NCI-H748 (cell line): ENCODE results near the gene TSHZ2.
"Not testable (repeated sequence)": the region's sequence is repeated elsewhere in the genome, so short reads cannot be mapped to it uniquely, and the experiment has no call there.

Source experiments
- DNase-seq: peaks from one replicate; lab custom pipeline; 2025; ENCODE audit not compliant: unreplicated experiment; lab: John Stamatoyannopoulos, UW

TSHZ2 gene

GRCh38 chr20:53488775-53489272, 516.7 kb downstream of the TSHZ2 start:
- no peak for DNase-seq

- no peak for DNase-seq
Measured at GRCh38 chr20:53489528-53489927, 517.4 kb downstream of the TSHZ2 start.

GRCh38 chr20:53490620-53491019, 518.5 kb downstream of the TSHZ2 start:
- DNase-seq: no peak

DNA sequence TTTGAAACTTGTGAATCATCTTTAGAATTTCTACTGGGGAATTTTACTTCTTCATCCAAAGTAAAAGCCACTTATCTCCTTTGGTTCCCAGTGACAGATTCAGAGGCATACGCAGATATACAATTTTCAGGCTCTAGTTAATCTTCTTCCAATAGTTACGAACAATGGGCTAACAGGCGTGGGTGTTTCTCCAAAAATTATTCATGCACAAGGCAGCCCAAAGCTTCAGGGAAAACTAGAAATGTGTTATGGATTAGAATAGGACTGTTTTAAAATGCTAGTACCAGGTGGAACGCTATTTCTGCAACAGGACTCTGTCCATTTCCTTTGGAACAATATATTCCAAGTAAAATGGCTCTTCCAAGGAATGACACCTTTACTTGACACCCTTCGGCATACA, 519.3 kb downstream of the TSHZ2 start:
- no peak for DNase-seq

GRCh38 chr20:53492212-53492611, 520.1 kb downstream of the TSHZ2 start:
- no peak for DNase-seq

- DNase-seq: no peak
Measured at GRCh38 chr20:53493311-53493857, 521.2 kb downstream of the TSHZ2 start.

DNA sequence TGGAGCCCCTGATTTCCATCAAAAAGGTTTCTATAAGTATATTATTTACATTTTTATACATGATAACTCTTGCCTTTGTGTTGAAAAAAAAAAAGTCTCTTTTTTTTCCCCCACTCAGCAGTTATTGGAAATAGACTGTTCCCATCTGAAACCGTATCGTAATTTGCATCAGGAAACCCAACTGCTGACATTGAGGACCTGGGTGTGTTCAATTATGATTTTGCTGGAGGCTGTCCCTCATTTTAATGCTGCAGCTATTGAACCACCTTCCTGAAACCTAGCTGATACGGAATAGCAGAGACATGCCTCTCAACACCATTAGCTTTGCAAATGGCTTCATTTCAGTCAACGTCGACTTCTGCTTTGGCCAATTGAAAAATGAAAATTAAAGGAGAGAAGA, 522.6 kb downstream of the TSHZ2 start:
- DNase-seq: no peak

DNA sequence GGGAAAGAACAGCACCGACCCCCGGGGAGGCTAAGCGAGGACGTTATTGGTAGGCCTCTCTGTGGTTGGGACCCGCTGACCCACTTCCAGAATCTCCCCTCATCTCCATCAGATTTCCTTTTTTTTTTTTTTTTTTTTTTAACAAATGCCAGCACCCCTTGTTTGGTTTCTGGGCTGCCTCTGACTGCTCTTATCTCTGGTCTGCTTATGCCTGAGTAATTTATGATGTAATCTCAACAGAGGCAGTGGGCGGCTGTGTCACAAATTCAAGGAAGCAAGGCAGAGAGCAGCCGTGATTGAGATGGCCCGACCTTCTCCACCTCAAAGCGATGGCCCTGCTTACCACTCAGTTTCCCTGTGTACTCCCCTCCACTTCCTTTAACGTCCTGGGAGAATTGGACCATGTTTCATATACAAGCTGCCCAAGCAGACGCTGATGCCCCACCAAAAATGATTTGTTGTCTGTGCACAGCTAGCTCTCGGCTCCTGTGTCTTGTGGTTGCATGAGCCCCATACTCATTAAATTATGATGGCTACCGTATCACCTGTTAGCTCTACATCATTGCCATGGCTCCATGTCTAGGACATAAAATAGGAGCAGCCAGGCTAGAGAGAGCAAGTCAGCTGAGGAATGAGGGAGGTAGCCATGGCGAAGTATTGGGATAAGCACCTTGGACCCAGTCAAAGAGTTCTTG, 523.4 kb downstream of the TSHZ2 start:
- no peak for DNase-seq

DNA sequence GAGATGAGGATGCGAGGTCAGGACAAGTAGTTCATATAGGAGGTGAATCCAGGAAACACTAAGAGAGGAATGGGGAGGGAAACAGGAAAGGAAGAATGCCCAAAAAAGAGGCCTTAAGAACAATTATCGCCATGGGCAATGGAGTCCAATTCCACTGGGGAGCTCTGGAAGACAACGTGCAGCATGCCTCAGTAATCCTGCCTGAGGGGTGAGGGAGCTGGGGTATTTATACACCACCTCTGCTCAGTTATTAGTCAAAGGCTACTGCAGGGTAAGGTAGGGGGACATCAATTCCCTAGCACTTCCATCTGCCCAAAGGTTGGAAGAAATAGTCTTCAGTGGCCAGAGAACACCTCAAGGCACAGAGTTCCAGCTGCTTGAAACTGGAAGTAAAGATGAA, 525.1 kb downstream of the TSHZ2 start:
- DNase-seq: no peak

DNA sequence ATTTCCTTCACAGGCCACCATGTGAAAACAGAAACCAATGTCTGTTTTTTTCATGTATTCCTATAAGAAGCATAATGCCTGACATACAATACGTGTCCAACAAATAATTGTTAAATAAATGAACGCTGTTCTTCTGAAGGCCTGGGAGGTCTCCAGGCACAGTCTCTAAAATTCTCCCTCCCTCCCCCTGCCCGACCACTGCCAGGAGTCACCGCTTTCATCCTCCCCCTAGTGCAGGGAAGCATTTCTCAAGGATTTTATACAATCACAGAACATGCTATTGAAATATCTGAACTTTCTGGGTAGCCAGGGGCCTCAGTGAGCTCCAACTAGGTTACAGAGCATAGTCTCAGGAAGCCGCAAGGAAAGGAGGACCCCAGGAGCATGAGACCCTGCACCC, 526.2 kb downstream of the TSHZ2 start:
- DNase-seq: no peak

DNA sequence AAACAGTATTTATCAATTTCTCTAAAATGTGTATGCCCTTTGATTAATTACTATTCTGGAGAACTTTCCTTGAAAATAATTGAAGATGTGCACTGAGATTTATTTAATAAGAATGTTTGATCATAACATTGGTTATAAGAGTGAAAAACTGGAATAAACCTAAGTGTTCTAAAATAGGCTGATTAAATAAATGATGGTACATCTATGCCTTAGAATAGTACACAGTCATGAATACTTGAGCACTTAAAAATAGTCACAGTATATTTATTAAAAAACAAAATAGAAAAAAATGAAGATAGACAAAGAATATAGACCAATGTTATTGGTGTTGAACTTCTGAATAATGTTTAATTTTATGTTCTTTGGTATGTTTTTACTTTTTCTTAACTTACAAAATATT, 528.5 kb downstream of the TSHZ2 start:
- DNase-seq: no peak

DNA sequence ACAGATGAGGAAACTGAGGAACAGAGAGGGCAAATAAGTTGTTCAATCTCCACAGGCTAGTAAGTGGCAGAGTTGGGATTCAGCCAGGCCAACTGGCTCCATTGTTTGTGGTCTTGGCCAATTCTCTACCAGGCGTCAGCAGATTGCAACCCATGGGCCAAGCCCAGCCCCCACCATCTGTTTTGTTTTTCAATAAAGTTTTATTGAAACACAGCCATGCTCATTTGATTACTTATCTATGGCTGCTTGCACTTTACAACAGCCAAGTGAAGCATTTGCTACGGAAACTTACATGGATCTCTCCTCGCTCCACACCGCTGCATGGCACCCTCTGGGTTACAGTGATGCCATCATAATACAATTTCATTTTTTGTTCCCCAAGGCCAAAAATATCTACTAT, 530.7 kb downstream of the TSHZ2 start:
- no peak for DNase-seq

GRCh38 chr20:53503517-53503919, 531.4 kb downstream of the TSHZ2 start:
- DNase-seq: no peak

DNA sequence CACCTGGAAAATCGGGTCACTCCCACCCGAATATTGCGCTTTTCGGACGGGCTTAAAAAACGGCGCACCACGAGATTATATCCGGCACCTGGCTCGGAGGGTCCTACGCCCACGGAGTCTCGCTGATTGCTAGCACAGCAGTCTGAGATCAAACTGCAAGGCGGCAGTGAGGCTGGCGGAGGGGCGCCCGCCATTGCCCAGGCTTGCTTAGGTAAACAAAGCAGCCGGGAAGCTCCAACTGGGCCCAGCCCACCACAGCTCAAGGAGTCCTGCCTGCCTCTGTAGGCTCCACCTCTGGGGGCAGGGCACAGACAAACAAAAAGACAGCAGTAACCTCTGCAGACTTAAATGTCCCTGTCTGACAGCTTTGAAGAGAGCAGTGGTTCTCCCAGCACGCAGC, 531.9 kb downstream of the TSHZ2 start:
- not testable (repeated sequence) for DNase-seq

DNA sequence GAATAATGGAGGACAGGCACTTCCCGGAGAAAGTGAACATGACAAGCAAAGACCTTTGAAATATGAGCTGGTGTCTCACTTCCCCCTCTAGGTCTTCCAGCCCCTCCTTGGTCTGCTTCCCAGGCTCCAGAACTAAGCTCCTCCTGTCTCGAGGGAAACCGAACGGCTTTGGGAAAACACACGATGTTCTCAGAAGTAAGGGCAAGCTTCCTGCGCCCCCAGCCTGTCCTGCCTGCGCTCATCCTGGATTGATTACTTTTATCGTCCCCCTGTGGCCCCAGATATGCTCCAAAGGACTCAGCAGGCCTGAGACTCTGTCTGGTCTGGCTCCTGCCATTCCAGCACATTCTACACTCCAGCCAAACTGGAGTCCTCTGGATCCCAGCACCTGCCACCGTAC, 538.1 kb downstream of the TSHZ2 start:
- DNase-seq: no peak

GRCh38 chr20:53510704-53511103, 538.5 kb downstream of the TSHZ2 start:
- DNase-seq: no peak

GRCh38 chr20:53512076-53512475, 539.9 kb downstream of the TSHZ2 start:
- DNase-seq: no peak

- no peak for DNase-seq
Measured at GRCh38 chr20:53513168-53513488, 541.0 kb downstream of the TSHZ2 start.

DNA sequence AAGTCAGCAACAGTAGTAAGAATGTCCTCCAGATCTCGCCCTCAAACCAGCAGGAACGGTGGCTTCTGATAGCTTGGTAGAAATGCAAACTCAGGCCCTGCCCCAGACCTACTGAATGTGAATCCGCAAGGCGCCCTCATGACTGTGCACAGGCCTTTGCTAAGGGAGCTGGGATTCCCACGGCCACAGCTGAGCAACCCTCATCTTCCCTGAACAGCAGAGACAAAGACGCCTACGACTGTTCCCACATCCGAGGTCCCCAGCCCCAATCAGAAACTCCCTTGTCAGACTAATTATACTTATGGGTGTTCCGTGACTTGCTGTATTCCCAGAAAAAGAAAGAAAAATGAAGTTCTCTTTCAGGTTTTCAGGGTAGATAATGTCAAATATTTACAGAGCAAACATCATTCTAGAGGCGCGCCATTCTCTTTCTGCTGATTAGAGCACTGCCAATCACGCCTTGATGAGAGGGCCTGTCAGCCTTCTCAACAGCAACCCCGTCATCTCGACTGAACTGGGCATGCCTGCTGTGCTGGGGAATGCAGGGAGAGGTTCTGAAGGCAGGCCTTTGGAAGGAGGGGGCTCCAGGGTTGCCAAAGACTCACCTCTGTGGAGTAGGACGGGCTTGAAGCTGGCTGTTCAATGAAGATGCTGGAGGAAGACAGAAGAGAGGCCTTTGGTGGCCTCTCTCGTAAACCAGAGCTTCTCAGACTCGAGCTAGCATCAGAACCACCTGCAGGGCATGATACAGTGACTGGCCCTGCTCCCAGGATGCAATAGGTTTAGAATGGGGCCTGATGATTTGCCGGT, 541.5 kb downstream of the TSHZ2 start:
- peak; percentile 85 for DNase-seq

DNA sequence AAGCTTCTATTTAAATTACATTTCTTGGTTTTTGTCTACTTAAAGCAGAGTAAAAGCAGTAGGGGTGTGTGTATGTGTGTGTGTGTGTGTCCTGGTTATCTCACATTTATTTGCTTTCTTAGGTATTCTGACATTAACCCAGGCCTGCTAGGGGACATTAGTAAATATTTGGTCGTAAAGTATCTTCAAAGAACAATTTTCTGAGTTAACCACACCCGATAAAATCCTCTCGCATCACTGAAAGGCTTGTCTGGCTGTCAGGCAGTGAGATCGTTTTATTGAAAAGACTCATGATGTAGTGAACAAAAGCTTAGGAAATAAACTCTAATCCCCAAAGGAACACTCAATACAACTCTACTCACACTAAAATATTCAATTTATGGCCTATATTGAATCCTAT, 543.6 kb downstream of the TSHZ2 start:
- peak; percentile 42 for DNase-seq

DNA sequence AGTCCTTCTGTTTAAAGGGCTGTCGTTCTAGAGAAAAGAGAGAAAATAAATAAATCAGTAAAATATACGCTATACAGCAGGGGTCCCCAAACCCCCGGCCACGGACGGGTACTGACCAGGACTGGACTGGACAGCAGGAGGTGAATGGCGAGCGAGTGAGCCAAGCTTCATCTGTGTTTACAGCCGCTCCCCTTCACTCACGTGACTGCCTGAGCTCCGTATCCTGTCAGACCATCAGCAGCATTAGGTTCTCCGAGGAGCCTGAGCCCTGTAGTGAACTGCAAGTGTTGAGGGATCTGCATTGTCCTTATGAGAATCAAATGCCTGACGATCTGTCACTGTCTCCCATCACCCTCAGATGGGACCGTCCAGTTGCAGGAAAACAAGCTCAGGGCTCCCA, 545.0 kb downstream of the TSHZ2 start:
- DNase-seq: peak; percentile 71

DNA sequence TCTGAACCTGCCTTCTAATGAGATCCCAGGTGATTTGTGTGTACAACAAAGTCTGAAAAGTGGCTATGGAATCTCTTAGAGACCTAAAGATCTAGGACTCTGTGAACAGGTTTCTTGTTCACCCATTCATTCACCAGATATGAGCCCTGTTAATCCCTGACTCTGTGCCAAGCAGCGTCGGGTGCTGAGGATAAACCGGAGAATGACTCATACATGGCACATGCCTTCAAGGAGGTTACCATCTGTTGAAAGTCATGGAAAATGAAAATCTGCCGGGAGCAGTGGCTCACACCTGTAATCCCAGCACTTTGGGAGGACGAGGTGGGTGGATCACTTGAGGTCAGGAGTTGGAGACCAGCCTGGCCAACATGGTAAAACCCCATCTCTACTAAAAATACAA, 549.3 kb downstream of the TSHZ2 start:
- not testable (repeated sequence) for DNase-seq
